Memory B cell (primary cell): Measurements from ENCODE around the gene SHANK1.

Source experiments
- ATAC-seq: fragments of 150-1000 bp; cut with Tn5 transposase; 2 replicates; pipeline ENCODE4 v1.10.0; 2021; ENCODE audit warnings: low read depth, mild to moderate bottlenecking, moderate library complexity
- DNase-seq, 2 donors: peaks; one replicate each; pipeline ENCODE4 v3.0.0; 2022; ENCODE audit warnings: low spot score in 2 of 2
- H3K27ac Mint-ChIP-seq: one replicate; pipeline ENCODE4 v1.8.0; 2022; ENCODE audit warnings: mild to moderate bottlenecking, moderate library complexity, mixed read lengths
- H3K27me3 Mint-ChIP-seq: one replicate; pipeline ENCODE4 v1.8.0; 2022; ENCODE audit warnings: mixed read lengths
- H3K36me3 Mint-ChIP-seq: one replicate; pipeline ENCODE4 v1.8.0; 2022; ENCODE audit warnings: mild to moderate bottlenecking, mixed read lengths
- H3K4me1 Mint-ChIP-seq: one replicate; pipeline ENCODE4 v1.8.0; 2022; ENCODE audit warnings: mixed read lengths
- H3K4me3 Mint-ChIP-seq: one replicate; pipeline ENCODE4 v1.8.0; 2022; ENCODE audit warnings: mild to moderate bottlenecking, moderate library complexity, mixed read lengths
- H3K9me3 Mint-ChIP-seq: one replicate; pipeline ENCODE4 v1.8.0; 2022; ENCODE audit warnings: mixed read lengths

The SHANK1 gene

DNA sequence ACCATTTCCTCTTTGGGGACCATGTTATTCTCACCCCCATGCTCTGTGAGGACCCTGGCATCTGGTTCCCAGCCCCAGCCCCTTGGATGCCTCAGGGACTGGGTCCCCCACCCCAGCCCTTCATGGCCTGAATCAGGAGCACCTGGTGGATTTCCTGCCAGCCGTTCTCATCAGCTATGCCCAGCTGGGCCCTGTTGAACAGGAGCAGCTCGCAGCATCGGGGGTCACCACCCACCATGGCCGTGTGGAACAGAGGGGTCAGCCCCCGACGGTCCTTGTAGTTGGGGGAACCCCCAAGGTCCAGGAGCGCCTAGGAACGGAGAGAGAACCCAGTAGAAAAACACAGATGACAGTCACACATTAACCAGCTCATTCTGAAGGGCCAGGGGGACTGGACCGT, 7.8 kb downstream of the SHANK1 start:
- H3K36me3 Mint-ChIP-seq = no peaks in the 10 kb centered on the region
- peaks cover 38% of the 10 kb centered on the region for H3K27me3 Mint-ChIP-seq
- peaks cover 1% of the 10 kb centered on the region for H3K9me3 Mint-ChIP-seq
- H3K27ac Mint-ChIP-seq = no peak overlapping the region
- ATAC-seq = no peak
- DNase-seq = no peak
- H3K4me1 Mint-ChIP-seq = no peaks in the 10 kb centered on the region
- H3K4me3 Mint-ChIP-seq = no peak overlapping the region

DNA sequence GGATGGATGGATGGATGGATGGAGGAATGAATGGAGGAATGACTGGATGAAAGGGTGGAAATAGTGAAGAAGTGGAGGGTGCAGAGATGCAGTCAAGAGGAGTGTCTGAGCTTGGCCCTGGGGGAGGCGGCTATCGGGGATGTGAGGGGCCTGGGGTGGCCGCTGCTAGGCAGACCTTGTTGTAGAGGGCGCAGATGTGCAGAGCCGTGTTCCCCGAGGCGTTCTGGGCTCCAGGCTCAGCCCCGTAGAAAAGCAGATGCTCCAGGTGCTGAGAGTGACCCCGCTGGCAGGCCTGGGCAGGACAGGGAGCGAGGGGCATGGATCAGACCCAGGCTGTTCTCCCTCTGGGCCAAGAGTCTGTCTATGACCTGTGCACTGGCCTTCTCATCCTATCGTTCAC, 8.4 kb downstream of the SHANK1 start:
- Mint-ChIP-seq H3K4me1 (no peaks in the 10 kb centered on the region), H3K9me3 (peaks cover 1% of the 10 kb centered on the region), H3K27me3 (peaks cover 35% of the 10 kb centered on the region), H3K36me3 (no peaks in the 10 kb centered on the region), H3K4me3 (no peak overlapping the region), H3K27ac (no peak overlapping the region)
- no peak for DNase-seq
- ATAC-seq = no peak

DNA sequence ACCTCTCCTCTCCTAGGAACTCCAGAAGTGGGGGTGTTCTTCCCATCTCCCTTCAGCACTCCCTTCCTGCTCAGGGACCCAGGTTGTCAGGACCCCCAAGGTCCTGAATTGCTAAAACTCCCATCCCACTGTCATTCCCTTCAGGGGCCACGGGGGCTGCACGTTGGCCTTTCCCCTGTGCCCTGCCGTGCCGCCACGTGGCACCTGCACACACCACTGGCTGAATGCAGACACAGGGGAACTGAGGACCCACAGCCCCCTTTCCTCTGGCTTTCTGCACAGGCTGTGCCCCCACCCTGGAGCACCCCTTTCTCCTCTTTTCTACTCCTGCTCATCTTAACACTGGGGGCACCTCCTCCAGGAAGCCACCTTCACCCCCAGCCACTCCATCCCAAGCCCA, 9.0 kb downstream of the SHANK1 start:
- no peak overlapping the region for H3K4me3 Mint-ChIP-seq
- peaks cover 32% of the 10 kb centered on the region for H3K27me3 Mint-ChIP-seq
- DNase-seq = no peak
- peaks cover 1% of the 10 kb centered on the region for H3K9me3 Mint-ChIP-seq
- no peak for ATAC-seq
- no peaks in the 10 kb centered on the region for H3K4me1 Mint-ChIP-seq
- H3K36me3 Mint-ChIP-seq = no peaks in the 10 kb centered on the region
- no peak overlapping the region for H3K27ac Mint-ChIP-seq

DNA sequence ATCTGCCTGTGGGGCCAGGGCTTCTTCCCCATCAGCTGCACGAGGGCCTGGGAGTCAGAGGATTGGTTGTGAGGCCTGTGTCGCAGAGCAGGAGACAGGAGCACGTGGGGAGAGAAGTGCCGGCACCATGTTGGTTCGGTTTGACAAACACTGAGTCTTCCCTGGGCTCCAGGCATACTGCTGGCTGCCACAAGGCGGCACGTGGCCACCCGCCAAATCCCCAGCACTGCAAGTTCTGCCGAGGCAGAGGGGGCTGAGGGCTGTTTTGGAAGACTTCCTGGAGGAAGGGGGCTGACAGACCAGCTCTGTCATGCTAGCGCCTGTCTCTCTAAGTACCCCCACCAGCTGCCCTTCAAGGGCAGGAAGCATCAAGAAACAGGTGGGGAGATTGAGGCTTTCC, 9.5 kb downstream of the SHANK1 start:
- ATAC-seq (no peak), DNase-seq (no peak)
- no peak overlapping the region for H3K27ac Mint-ChIP-seq
- peaks cover 1% of the 10 kb centered on the region for H3K9me3 Mint-ChIP-seq
- H3K4me3 Mint-ChIP-seq = no peak overlapping the region
- H3K36me3 Mint-ChIP-seq = no peaks in the 10 kb centered on the region
- peaks cover 26% of the 10 kb centered on the region for H3K27me3 Mint-ChIP-seq
- H3K4me1 Mint-ChIP-seq = no peaks in the 10 kb centered on the region

DNA sequence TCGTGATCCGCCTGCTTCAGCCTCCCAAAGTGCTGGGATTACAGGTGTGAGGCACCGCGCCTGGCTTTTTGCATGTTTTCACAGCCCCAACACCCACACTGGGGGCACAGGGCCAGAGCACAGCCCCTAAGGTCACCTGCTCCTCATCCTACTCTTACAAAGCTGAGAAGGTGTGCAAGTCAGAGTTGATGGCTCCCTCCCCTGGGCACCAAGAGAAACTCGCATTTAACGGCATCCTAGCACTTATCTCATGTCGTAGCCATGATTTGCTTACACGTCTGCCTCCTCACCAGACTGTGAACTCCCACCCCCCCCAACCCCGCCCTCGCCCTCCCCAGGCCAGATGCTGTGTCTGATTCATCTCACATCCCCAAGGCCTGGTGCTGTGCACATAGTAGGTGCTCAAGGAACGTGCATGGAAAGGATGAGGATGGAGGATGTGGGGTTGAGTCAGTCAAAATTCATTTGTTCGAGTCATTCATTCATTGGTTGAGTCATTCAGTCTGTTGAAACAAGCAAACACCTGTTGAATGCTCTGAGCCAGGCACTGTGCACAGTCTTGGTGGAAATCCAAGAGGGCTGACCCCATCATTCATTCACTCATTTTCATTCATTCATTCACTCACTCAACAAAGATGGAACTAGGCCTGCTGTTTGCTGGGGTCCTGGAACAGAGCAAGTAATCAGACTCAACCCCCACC, 11.3 kb downstream of the SHANK1 start:
- Mint-ChIP-seq H3K27me3 (peaks cover 26% of the 10 kb centered on the region), H3K4me3 (no peak overlapping the region), H3K36me3 (no peaks in the 10 kb centered on the region), H3K9me3 (peaks cover 1% of the 10 kb centered on the region), H3K27ac (no peak overlapping the region), H3K4me1 (no peaks in the 10 kb centered on the region)
- ATAC-seq = no peak
- DNase-seq = no peak

DNA sequence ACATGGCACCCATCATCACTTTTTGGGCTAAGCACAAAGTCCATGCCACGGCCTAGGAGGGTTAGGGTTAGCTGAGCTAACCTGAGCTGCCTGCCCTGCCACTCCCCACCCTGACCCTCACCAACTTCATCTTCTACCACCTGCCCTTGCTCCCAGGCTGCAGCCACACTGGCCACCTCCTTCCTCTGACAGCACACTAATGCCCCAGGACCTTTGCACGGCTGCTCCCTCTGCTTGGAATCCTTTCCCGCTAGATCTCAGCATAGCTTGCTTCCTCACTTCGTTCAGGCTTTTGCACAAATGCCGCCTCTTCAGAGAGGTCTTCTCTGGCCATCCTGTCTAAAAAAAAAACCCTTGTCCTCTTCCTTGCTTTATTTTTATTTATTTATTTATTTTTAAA, 13.2 kb downstream of the SHANK1 start:
- no peak for ATAC-seq
- Mint-ChIP-seq H3K36me3 (no peaks in the 10 kb centered on the region), H3K4me1 (no peaks in the 10 kb centered on the region), H3K9me3 (peaks cover 1% of the 10 kb centered on the region), H3K27me3 (peaks cover 22% of the 10 kb centered on the region), H3K27ac (no peak overlapping the region), H3K4me3 (no peak overlapping the region)
- DNase-seq = no peak

DNA sequence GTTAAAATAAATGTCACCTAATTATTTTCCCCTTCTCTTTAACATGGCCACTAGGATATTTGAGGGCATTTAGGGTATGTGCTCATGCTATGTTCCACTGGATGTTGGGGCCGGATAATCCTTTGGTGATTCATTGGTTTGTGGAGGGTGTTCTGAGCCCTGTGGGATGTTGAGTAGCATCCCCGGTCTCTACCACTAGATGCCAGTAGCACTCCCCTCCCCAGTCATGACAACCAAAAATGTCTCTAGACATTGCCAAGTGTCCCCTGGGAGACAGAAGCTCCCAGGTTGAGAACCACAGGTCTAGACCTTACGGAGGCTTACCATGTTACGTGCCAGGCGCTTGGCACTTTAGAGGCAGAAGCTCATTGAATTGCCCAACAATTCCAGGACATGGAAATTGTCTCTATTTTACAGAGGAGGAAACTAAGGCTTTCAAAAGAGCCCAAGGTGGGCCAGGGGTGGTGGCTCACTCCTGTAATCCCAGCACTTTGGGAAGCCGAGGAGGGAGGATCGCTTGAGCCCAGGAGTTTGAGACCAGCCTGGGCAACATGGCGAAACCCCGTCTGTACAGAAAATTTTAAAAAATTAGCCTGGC, 14.1 kb downstream of the SHANK1 start:
- H3K9me3 Mint-ChIP-seq = peaks cover 1% of the 10 kb centered on the region
- no peaks in the 10 kb centered on the region for H3K4me1 Mint-ChIP-seq
- peak; percentile 75 for ATAC-seq
- H3K27me3 Mint-ChIP-seq = peaks cover 15% of the 10 kb centered on the region
- no peaks in the 10 kb centered on the region for H3K36me3 Mint-ChIP-seq
- no peak overlapping the region for H3K4me3 Mint-ChIP-seq
- no peak for DNase-seq
- H3K27ac Mint-ChIP-seq = no peak overlapping the region

DNA sequence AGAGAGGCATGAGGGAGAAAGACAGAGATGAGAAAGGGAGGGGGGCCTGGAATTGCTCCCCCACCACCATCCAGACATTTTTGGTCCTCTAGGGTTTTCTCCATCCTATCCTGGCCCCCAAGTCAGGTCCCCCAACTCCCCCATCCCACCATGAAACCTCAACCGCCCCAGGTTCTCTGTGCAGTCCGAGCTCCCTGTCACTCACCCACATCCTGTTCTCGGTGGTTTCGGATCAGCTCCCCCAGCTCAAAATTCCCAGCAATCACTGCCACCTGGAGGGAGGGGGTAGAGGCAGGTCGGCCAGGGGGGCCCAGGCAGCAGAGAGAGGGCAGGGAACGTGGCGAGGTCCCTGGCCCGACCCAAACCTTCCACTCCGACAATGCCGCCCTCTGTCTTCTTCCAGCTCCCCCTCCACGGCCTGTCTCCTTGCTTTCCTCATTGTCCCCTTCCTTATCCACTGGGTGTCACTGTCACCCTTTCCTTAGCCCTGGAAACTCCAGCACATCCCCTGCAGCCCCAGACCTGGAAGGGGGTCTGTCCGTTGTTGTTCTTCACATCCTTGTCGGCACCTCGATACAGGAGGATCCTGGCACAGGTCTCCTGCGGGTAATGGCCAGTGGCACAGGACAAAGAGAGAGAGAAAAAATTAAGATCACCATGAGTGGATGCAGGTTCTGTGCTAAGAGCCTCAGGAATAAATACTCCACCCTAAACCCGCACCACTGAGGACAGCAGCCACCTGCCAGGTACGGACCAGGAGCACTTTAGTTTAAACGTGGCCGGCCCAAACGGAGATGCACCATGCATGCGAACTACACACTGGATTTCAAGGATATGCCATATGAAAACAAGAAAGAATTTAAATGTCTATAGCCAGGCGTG, 15.4 kb downstream of the SHANK1 start:
- ATAC-seq = no peak
- H3K4me3 Mint-ChIP-seq = no peak overlapping the region
- no peaks in the 10 kb centered on the region for H3K4me1 Mint-ChIP-seq
- peaks cover 25% of the 10 kb centered on the region for H3K27me3 Mint-ChIP-seq
- peaks cover 4% of the 10 kb centered on the region for H3K9me3 Mint-ChIP-seq
- H3K36me3 Mint-ChIP-seq = no peaks in the 10 kb centered on the region
- no peak for DNase-seq
- H3K27ac Mint-ChIP-seq = no peak overlapping the region

DNA sequence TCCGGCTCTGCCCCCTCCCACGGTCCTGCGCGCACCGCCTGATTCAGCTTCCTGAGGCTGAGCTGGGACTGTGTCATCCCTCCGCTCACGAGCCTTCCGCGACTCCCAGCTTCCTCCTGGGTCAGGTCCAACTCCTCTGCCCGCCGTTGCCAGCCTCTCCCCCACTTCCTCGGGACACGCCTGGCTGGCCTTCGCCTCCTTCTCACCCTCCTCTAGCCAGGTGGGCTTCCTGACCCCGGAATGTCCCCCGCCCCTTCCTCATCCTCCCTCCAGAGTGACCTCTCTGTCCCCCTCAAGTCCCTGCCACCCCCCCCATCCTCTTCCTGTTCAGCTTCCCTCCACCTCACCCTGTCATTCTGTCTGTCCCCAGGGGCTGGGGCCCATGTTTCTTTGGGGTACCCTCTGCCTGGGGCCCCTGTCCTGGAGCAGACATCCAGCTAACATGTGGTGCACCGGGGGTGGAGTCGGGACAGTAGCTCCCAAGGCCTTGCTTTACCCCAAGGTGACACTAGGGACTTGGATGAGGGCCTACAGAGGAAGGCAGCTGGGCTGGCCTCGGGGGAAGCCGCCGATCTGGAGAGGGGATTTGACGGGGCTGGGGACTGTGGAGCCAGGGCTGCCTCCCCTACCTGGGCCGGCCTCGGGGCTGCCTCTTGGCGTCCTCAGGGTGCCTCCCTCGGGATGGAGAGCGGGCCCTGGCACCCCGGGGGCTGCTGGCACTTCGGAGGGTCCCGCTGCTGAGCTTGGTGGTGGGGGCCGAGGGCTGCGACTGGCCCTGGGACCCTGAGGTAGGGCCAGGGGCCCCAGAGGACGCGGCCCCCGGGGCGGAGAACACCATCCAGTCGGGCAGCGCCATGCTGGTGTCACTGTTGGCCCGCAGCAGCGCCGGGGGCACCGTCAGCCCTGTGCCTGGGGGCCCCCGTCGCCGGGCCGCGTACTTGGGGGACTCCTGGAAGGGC, 16.5 kb downstream of the SHANK1 start:
- Mint-ChIP-seq H3K4me3 (no peak overlapping the region), H3K27me3 (peaks cover 33% of the 10 kb centered on the region)

DNA sequence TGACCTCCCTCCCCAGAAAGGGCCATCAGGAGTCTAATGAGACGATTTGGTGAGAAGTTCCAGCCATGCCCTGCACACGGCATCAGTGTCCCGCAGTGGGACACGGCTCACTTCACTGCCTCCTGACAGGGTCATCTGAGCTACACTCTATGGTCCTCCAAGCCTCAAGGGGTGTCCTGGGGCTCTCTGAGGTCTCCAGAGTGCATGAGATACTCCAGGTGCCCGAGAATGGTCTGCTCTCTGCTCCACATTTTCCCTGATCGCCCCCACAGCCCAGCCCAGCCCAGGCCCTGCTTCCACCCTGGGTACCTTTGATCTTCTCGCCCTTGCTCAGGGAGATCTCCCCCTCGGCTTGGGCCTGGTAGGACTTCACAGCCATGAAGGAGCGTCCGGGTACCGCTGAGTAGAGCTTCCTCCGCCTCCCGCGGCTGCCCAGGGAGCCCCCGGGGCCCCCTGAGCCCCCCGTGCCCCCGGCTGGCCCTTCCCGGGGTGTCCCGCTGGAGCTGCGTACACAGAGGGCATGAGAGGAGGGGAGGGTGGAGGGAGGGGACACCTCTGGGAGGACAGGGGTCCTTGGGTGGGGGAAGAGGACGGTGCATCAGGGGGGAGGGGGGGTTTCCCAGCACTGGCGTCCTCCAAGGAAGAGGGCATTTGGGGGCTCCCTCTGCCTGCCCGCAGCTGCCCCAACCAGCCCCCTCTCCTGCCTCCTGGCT, 17.3 kb downstream of the SHANK1 start:
- Mint-ChIP-seq H3K4me1 (no peaks in the 10 kb centered on the region), H3K27me3 (peaks cover 35% of the 10 kb centered on the region), H3K27ac (no peak overlapping the region), H3K36me3 (no peaks in the 10 kb centered on the region), H3K4me3 (no peak overlapping the region), H3K9me3 (peaks cover 5% of the 10 kb centered on the region)
- ATAC-seq (no peak), DNase-seq (no peak)

More for the DNA sequence above, 16.5 kb downstream of the SHANK1 start:
- Mint-ChIP-seq H3K27ac (no peak overlapping the region), H3K36me3 (no peaks in the 10 kb centered on the region), H3K4me1 (no peaks in the 10 kb centered on the region), H3K9me3 (peaks cover 5% of the 10 kb centered on the region)
- ATAC-seq (no peak), DNase-seq (no peak)

DNA sequence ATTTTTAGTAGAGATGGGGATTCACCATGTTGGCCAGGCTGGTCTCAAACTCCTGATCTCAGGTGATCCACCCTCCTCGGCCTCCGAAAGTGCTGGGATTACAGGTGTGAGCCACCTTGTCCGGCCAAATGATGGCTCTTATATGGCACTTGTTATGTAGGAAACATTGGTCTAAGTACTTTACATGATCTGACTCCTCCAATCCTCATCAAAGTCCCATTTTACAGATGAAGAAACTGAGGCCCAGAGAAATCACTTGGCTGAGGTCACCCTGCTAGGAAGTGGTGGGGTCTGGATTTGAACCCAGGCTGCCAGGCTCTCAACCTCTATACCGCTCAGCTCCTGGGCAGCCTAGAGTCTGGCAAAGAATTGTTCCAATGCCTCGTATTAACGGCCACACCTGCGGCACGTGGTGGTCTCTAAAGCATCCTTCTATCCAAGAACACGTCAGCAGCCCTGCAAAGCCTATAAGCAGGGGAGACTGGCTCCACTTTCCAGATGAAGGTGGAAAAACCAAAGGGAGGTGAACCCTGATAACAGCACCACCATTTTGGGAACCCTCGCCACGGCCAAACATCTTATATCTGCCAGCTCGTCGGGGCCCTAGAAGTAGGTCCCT, 18.1 kb downstream of the SHANK1 start:
- H3K4me3 Mint-ChIP-seq = no peak overlapping the region
- no peaks in the 10 kb centered on the region for H3K4me1 Mint-ChIP-seq
- peaks cover 40% of the 10 kb centered on the region for H3K27me3 Mint-ChIP-seq
- H3K9me3 Mint-ChIP-seq = peaks cover 3% of the 10 kb centered on the region
- no peak for ATAC-seq
- no peak overlapping the region for H3K27ac Mint-ChIP-seq
- H3K36me3 Mint-ChIP-seq = no peaks in the 10 kb centered on the region
- DNase-seq = no peak

DNA sequence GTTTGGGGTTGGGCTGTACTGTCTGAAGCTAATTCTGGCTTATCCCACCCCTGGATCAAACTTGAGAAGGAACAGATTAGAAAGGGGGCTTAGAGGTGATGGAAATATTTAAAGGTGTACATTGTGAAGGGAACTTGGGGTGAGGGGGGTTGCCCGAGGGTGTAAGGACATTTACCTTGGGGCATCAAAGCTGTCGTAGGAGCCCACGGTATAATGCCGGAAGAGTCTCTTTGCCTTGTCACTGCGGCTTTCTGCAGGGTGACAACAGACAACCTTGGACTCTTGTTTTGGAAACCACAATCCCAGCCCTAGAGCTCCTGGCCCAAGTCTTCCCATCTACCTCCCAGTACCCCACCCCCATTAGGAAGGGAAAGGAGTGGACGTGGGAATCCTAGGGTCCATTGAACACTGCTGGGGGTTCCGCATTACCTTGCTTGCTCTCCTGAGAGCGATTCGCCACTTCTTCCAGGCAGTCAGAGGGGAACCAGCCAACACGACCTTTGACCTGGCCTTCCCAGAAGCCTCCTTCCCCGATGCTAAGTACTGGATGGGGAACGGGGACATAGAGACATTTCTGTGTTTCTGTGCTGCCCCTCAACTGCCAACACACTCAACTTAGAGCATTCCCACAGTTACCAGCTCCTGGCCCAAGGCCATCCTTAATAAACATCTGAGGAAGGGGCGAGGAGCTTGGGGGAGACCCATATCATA, 22.0 kb downstream of the SHANK1 start:
- no peak overlapping the region for H3K4me3 Mint-ChIP-seq
- H3K27me3 Mint-ChIP-seq = peaks cover 49% of the 10 kb centered on the region
- peaks cover 5% of the 10 kb centered on the region for H3K4me1 Mint-ChIP-seq
- H3K27ac Mint-ChIP-seq = no peak overlapping the region
- peaks cover 2% of the 10 kb centered on the region for H3K36me3 Mint-ChIP-seq
- ATAC-seq (no peak), DNase-seq (no peak)
- peaks cover 3% of the 10 kb centered on the region for H3K9me3 Mint-ChIP-seq
